HG03432 (cell line): ENCODE results near the gene GLT1D1.
A peak's percentile ranks its signal among the peaks of the same experiment; 100 is the strongest.

Experiments used
- ATAC-seq: cut with Tn5 transposase; IDR thresholded peaks from one replicate; pipeline ENCODE4 v1.9.1; 2021; ENCODE audit warnings: mild to moderate bottlenecking, moderate library complexity; ENCODE audit not compliant: unreplicated experiment

The GLT1D1 gene

GRCh38 chr12:128956755-128957154, 103.5 kb downstream of the GLT1D1 start:
- no peak for ATAC-seq

- no peak for ATAC-seq
Measured at GRCh38 chr12:128959901-128960300, 106.6 kb downstream of the GLT1D1 start.

- ATAC-seq: no peak
Measured at GRCh38 chr12:128961308-128961902, 108.1 kb downstream of the GLT1D1 start.

GRCh38 chr12:128961957-128962356, 108.7 kb downstream of the GLT1D1 start:
- ATAC-seq: no peak

- peak; percentile 31 for ATAC-seq
Measured at GRCh38 chr12:128966203-128966810, 113.0 kb downstream of the GLT1D1 start.

- peak; percentile 2 for ATAC-seq
Measured at GRCh38 chr12:128968668-128969067, 115.4 kb downstream of the GLT1D1 start.

GRCh38 chr12:128969480-128970055, 116.3 kb downstream of the GLT1D1 start:
- ATAC-seq: peak; percentile 90

- ATAC-seq: no peak
Measured at GRCh38 chr12:128970110-128970509, 116.8 kb downstream of the GLT1D1 start.

- ATAC-seq: no peak
Measured at GRCh38 chr12:128970941-128971340, 117.7 kb downstream of the GLT1D1 start.

GRCh38 chr12:128971802-128972201, 118.5 kb downstream of the GLT1D1 start:
- no peak for ATAC-seq

GRCh38 chr12:128973883-128974681, 120.8 kb downstream of the GLT1D1 start:
- ATAC-seq: no peak

- no peak for ATAC-seq
Measured at GRCh38 chr12:128974881-128975280, 121.6 kb downstream of the GLT1D1 start.

- no peak for ATAC-seq
Measured at GRCh38 chr12:128976120-128976738, 123.0 kb downstream of the GLT1D1 start.

- ATAC-seq: no peak
Measured at GRCh38 chr12:128977441-128977840, 124.2 kb downstream of the GLT1D1 start.

GRCh38 chr12:128978067-128978466, 124.8 kb downstream of the GLT1D1 start:
- ATAC-seq: no peak

- no peak for ATAC-seq
Measured at GRCh38 chr12:128980623-128981022, 127.3 kb downstream of the GLT1D1 start.

- no peak for ATAC-seq
Measured at GRCh38 chr12:128981971-128982533, 128.8 kb downstream of the GLT1D1 start.

- no peak for ATAC-seq
Measured at GRCh38 chr12:128982933-128983332, 129.7 kb downstream of the GLT1D1 start.

- ATAC-seq: no peak
Measured at GRCh38 chr12:128983371-128983770, 130.1 kb downstream of the GLT1D1 start.

GRCh38 chr12:128986957-128987356, 133.7 kb downstream of the GLT1D1 start:
- ATAC-seq: no peak

- no peak for ATAC-seq
Measured at GRCh38 chr12:128989287-128989686, 136.0 kb downstream of the GLT1D1 start.
